H4 (cell line): Measurements from ENCODE around the gene SLC25A6. TPM values are rescaled to one million over a fixed set of nuclear protein-coding genes. Genes with fewer than 3 reads are reported as not detected.
"Not testable (repeated sequence)": the region's sequence is repeated elsewhere in the genome, so short reads cannot be mapped to it uniquely, and the experiment has no call there.

Source experiments
- DNase-seq: peaks from one replicate; pipeline ENCODE4 v3.0.0-alpha.2; 2015; ENCODE audit warnings: low spot score
- total RNA-seq: library from RNA; depleted of rRNA; stranded (reverse); fragments of >200 nt; shearing (Covaris generic); gene quantifications from 2 replicates; pipeline ENCODE4 v1.2.3, GENCODE V29; 2014

The SLC25A6 gene
- total RNA-seq, 1 experiment from 2014 or later: 252 TPM

DNA sequence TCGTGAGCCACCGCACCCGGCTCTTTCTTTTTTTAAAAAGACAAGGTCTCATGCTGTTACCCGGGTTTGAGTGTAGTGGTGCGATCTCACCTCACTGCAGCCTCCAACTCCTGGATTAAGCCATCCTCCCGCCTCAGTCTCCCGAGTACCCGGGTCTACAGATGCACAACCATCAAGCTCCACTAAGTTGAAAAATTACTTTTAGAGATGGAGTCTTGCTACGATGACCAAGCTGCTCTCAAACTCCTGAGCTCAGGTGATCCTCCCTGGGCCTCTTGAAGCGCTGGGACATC lies 2.0 kb downstream of the SLC25A6 start:
- DNase-seq: no peak

DNA sequence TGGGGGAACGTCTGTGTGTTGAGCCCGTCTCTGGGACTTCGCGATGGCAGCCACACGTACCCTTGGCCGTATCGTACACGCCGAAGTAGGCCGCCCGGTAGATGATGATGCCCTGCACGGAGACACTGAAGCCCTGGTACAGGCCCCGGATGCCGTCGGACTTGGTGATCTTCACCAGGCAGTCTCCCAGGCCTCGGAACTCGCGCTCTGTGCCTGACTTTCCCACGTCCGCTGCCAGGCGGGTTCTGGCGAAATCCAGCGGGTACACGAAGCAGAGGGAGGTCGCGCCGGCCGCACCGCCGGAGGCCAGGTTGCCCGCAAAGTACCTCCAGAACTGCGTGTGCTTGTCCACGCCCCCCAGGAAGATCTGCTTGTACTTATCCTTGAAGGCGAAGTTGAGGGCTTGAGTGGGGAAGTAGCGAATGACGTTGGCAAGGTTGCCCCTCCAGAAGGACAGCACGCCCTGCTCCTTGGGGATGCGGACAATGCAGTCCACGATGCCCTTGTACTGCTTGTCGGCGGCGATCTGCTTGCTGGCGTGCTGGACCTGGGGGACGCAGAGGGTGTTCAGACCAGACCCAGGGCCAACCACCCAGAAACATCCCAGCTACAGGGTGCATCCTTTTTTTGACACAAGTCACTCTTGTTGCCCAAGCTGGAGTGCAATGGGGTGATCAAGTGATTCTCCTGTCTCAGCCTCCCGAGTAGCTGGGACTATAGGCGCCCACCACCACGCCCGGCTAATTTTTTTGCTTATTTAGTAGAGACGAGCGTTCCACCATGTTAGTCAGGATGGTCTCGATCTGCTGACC lies 2.5 kb downstream of the SLC25A6 start:
- no peak for DNase-seq

DNA sequence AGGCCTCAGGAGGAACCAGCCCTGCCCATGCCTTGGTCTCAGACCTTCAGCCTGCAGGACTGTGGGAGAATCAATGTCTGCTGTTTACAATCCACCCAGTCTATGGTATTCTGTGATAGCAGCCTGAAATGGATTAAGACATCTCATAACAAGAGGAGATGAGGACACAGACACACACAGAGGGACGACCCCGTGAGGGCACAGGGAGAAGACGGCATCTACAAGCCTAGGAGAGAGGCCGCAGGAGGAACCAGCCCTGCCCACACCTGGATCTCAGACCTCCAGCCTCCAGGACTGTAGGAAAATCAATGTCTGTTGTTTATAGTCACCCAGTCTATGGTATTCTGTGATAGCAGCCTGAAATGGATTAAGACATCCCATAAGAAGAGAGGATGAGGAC lies 3.3 kb downstream of the SLC25A6 start:
- DNase-seq: no peak

DNA sequence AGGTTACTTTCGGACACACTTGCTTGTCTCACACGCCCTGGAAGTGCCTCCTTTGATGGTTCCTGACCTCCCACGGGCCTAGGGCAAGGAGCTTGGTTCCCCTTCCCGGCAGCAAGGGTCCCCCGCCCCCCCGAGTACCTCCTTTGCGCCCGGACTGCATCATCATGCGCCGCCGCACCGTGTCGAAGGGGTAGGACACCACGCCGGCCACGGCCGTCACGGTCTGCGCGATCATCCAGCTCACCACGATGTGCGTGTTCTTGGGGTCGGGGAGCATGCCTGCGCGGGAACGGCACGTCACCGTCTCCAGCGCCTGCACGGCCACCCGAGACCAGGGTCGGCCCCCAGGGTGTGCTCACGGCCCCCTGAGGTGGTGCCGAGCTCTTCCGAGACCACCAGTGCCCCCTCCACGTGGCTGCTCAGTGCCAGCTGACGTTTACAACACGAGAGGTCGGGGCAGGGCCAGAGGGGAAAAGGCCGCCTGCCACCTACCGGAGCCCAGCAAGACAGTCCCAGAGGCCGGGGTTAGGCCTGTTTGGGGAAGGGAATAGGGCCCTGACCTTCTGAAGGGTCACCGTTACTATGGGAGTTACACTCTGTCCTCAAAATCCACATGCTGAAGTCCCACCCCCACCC lies 4.7 kb downstream of the SLC25A6 start:
- DNase-seq: no peak

DNA sequence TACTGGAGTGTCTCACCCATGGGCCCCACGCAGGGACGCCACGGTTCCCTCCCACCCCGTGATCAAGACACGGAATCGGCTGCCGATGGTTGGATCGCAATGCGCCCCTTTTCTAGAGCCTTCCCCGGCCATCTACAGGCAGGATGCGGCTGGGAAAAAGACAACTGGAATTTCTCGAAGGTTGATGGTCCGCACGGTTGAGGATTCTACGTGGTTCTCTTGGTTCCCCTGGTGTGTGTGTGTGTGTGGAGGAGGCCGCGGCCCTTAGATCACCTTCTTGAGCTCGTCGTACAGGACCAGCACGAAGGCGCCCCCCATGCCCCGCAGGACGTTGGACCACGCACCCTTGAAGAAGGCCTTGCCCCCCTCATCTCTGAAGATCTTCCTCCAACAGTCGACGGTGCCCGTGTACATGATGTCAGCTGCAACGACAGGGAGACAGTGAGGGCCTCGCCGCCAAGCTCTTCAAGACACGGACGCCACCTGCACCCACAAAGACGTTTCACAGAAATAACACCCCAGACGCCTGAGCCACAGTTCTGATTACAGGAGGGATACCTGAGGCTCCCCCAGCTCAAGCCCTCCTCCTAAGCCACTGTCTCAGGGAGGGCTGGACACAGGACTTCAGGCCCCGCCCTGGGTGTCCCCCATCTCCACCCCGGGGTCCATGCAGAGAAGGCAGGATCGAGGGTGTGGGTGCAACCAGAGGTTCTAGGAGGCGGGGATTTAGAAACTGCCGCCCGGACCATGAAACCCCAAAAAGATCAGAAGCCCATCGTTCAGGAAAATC lies 5.4 kb downstream of the SLC25A6 start:
- no peak for DNase-seq

DNA sequence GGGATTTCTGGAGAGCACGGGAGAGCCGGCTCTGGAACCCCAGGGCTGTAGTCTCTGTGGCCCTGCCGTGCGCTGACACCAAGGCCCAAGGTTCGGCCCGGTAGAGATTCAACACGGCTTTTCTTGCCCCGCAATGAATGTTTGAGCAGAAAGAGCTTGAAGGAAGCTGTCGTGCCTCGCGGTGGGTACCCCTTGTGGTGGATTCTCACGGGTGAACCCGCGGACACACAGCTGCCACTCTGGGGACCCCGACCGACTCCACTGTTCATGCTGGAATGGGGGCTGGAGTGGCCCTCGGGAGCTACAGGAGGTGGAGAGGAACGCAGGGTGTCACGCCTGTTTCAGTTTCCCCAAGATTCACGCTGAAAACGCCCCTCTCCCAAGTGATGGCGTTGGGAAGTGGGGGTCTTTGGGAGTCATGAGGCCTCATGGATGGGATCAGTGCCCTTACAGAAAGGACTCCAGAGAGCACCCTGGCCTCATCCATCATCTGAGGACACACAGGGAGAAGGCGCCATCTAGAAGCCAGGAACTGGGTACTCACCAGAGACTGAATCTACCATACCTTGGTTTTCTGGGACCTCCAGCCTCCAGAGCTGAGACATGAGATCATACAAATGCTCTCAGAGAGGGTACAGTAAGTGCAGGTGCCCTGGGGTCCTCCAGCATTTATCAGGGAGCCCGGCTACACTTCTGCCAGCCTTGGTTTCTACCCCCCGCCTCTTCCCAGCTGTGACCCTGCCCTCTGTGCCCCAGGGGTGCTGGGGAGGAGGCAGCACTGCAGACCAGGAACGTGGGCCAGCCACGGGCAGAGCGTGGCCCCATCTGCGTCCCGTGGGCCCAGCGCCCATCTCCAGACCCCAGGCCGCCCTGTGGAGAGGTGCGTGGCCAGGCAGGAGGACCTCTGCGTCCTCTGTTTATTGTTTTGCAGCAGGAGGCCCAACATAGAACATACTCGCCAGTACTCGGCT lies 6.4 kb downstream of the SLC25A6 start:
- no peak for DNase-seq

DNA sequence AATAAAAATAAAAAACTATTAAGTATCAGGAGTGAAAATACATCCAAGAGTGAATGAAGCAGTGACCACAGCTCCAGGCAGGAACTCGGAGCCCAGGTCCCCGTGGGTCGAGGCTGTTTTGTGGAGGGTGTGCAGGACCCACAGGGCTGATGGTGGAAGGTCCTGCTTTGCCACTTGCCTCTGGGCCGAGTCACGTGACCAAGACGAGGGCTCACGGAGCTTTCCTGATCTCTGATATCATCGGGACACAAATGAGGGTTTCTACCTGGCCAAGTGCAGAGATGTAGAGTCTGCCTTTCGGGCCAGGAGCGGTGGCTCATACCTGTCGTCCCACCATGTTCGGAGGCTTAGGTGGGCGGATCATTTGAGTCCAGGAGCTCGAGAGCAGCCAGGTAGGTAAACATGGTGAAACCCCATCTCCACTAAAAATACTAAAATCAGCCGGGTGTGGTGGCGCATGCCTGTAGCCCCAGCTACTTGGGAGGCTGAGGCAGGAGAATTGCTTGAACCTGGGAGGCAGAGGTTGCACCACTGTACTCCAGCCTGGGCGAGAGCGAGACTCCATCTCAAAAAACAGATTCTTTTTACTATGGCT lies 7.2 kb downstream of the SLC25A6 start:
- no peak for DNase-seq

DNA sequence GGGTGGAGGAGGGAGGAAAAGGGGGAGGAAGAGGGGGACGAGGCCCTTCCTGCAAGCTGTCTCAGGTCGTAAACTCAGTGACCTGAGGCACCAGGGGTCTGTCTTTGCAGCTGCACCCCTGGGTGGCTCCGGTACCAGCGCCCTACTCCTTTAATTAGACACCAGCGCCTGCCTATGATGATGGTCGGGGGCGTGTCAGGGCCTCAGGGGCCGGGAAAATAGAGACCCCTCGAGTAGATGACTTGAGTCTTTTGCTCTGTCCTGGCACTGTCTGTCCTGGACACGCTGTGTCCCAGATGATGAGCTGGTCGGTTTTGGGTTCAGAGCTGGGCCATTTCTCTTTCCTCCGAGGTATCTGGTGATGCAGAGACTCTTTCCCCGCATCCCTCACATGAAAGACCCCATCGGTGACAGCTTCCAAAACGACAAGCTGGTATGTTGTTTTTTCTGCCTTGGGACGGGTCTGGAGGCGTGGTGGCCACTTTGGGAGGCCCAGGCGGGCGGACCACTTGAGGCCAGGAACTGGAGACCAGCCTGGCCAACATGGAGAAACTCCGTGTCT lies 11.2 kb downstream of the SLC25A6 start:
- no peak for DNase-seq

DNA sequence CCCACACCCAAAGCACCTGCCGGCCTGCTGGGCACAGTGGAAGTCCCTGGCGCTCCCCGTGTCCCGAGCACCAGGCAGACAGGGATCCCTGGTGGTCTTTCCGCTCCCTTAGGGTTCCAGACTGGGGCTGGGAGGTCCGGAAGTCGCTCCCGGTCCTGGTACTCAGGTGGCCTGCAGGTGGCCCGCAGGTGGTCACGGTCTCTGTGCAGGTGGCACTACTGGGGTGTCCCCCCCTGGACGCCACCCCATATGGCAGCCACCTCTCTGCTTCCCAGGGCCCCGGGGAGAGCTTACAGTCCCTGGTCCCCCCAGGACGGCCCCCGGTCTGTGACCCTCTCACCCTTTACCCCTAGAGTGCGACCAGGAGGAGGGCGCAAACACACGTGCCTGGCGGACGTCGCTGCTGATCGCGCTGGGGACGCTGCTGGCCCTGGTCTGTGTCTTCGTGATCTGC lies 13.6 kb downstream of the SLC25A6 start:
- no peak for DNase-seq

DNA sequence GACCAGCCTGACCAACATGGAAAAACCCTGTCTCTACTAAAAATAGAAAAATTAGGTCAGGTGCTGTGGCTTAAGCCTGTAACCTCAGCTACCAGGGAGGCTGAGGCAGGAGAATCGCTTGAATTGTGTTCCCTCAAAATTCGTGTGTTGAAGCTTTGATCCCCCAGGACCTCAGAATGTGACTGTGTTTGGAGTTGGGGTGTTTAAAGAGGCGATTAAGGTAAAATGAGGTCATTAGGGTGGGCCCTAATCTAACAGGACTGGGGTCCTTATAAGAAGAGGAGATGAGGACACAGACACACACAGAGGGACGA lies 23.6 kb downstream of the SLC25A6 start:
- no peak for DNase-seq

DNA sequence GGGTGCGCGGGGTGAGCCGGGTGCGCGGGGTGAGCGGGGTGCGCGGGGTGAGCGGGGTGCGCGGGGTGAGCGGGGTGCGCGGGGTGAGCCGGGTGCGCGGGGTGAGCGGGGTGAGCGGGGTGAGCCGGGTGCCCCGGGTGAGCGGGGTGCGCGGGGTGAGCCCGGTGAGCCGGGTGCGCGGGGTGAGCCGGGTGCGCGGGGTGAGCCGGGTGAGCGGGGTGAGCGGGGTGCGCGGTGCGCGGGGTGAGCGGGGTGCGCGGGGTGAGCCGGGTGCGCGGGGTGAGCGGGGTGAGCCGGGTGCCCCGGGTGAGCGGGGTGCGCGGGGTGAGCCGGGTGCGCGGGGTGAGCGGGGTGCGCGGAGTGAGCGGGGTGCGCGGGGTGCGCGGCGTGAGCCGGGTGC lies 25.6 kb downstream of the SLC25A6 start:
- not testable (repeated sequence) for DNase-seq

DNA sequence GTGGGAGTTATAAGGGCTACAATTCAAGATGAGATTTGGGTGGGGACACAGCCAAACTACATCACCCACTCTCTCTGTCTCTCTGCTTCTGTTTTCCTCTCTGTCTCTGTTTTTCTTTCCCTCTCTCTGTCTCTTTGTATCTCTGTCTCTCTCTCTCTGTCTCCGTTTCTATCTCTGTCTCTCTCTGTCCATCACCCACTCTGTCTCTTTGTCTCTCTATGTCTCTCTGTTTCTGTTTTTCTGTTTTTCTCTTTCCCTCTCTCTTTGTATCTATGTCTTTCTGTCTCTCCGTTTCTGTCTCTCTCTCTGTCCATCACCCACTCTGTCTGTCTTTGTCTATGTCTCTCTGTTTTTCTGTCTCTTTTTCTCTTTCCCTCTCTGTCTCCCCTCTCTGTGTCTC lies 30.0 kb downstream of the SLC25A6 start:
- no peak for DNase-seq

DNA sequence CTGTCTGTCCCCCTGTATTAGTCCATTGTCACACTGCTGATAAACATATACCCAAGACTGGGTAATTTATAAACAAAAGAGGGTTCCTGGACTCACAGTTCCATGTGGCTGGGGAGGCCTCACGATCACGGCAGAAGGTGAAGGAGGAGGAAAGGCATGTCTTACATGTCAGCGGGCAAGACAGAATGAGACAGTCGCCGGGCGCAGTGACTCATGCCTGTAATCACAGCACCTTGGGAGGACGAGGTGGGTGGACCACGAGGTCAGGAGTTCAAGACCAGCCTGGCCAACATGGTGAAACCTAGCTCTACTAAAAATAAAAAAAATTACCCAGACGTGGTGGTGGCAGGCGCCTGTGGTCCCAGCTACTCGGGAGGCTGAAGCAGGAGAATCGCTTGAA lies 30.6 kb downstream of the SLC25A6 start:
- DNase-seq: peak; percentile 77

DNA sequence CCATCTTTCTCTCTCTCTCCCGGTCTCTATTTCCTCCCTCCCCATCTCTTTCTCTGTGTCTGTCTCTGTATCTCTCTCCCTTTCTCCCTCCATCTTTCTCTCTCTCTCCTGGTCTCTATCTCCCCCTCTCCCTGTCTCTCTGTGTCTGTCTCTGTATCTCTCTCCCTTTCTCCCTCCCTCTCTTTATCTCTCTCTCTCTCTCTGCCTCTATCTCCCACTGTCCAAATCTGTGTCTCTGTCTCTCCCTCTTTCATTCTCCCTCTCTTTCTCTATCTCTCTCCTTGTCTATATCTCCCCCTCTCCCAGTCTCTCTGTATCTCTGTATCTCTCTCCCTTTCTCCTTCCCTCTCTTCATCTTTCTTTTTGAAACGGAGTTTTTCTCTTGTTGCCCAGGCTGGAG lies 31.7 kb downstream of the SLC25A6 start:
- DNase-seq: no peak

DNA sequence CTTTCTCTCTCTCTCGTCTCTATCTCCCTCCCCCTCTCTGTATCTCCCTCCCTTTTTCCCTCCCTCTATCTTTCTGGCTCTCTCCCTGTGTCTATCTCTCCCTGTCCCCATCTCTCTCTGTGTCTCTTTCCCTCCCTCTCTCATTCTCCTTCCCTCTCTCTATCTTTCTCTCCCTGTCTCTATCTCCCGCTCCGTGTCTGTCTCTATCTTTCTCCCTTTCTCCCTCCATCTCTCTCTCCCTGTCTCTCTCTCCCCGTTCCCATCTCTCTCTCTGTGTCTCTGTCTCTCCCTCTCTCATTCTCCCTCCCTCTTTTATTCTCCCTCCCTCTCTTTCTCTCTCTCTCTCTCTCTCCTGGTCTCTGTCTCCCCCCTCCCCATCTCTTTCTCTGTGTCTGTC lies 32.4 kb downstream of the SLC25A6 start:
- no peak for DNase-seq

DNA sequence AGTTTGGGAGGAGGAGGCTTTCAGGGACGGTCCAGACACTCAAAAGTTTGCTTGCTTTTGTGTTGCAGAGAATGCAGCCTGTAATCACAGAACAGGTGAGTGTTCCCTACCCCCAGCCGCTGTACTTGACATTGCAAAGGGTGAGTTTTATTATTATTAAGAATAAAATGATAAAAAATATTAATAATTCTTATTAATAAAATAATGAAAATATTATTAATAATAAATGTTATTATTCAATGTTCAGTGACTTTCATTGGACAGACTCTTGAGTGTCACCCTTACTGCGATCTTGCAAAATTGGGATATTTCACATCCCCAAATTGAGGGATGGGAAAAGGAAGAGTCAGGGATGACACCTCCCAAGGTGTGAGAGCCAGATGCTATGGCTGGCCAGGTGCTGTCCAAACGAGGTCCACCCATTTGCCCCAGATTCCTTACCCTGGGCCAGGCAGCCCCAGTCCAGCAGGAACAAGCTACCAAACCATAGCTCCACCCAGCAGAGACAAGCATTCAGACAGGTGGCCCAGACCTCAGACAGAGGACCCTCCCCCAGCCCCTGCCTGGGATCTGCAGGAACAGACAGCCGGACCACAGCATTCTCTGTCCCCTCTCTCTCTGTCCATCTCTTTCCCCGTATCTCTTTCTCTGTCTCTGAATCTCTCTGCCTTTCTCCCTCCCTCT lies 33.0 kb downstream of the SLC25A6 start:
- no peak for DNase-seq

DNA sequence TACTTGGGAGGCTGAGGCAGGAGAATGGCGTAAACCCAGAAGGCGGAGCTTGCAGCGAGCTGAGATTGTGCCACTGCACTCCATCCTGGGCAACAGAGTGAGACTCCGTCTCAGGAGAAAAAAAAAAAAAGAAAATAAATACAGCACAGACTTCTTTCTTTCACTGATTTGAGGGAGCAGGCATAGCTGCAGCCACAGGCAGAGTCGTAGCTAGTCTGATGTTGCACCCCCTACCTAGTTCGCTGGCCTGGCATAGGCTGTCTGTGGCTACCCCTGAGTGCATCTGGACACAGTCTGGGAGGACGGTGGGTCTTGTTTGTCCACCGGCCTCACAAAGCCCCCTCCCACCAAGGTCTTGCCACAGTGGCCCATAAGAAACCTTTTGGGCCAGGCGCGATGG lies 33.9 kb downstream of the SLC25A6 start:
- DNase-seq: no peak

DNA sequence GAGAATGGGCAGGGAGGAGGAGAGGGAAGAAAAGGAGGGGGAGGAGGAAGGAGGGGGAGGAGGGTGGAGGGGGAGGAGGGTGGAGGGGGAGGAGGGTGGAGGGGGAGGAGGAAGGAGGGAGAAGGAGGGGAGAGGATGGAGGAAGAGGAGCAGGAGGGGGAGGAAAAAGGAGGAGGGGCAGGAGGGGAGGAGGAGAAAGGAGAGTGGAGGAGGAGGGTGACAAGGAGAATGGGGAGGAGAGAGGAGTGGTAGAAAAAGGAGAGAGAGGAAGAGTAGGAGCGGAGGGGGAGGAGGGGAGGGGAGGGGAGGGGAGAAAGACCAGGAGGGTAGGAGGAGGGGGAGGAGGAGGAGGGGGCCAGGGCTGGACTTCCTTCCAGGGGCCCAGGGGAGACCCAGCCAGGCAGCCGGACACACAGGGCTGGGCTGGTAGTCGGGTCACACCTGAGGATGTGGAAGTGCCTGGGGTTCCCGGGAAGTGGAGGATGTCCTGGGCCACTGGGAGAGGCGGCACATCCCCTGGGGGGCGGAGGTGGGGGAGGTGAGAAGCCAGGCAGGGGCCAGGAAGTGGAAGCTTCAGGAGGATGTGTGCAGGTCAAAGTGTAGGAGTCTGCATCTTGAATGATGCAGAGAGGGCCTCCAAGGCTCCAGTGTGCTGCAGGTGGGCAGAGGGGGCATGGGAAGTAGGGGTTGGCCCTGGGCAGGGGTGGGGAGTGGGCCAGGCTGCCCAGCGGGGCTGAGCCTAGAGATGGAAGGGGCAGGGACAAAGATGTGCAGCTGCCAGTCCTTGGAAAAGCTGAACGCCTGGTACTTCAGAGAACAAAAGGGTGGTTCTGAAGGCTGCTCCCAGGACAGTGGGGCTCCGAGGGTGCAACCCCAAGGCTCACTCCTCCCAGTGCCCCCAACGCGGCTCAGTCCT lies 36.5 kb downstream of the SLC25A6 start:
- DNase-seq: no peak
